DND-41 (cell line): ENCODE results near the gene SOX5.

ENCODE experiments used
- CTCF ChIP-seq: IDR thresholded peaks from 2 replicates; pipeline ENCODE4 v1.5.1; 2012; ENCODE audit warnings: borderline replicate concordance, low read length, moderate library complexity, mild to moderate bottlenecking; ENCODE audit not compliant: poor library complexity, severe bottlenecking; ENCODE audit errors: extremely low read depth
- EZH2 ChIP-seq: IDR thresholded peaks from 3 replicates; pipeline ENCODE4 v1.6.1; 2012; ENCODE audit warnings: borderline replicate concordance, low read depth, mild to moderate bottlenecking, moderate library complexity, low read length, inconsistent platforms; ENCODE audit not compliant: severe bottlenecking

DNA sequence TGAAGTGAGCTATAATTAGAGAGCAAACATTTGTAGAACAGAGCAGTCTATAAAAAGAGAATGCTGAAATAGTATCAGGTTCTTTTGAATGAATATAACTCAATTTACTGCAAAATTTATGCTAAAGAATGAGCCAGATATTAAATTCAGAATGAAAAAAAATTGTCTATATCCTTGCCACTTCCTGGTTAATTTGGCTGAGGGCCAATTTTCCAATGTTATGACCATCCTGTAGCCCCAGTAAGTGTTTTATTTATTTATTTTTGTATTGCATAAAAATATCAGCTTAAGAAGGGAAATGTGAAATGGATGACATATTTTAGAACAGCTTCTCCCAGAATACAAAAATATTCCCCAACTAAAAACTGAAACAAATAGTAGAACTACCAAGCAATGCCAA, 263.4 kb downstream of the SOX5 start:
- no peak for TF ChIP-seq CTCF
- TF ChIP-seq EZH2: no peak
